Hepatocyte (in vitro differentiated cells): ENCODE results near the gene ABLIM1.

Experiments used
- CTCF ChIP-seq: fragments of 200-600 bp; sonication (generic); IDR thresholded peaks from 2 replicates; pipeline ENCODE4 v1.5.1; 2016; ENCODE audit warnings: antibody characterized with exemption, mild to moderate bottlenecking; ENCODE audit not compliant: poor library complexity
- EZH2 ChIP-seq: fragments of 200-600 bp; sonication (generic); IDR thresholded peaks from 2 replicates; pipeline ENCODE4 v1.6.1; 2016; ENCODE audit warnings: antibody characterized with exemption, mild to moderate bottlenecking, borderline replicate concordance

DNA sequence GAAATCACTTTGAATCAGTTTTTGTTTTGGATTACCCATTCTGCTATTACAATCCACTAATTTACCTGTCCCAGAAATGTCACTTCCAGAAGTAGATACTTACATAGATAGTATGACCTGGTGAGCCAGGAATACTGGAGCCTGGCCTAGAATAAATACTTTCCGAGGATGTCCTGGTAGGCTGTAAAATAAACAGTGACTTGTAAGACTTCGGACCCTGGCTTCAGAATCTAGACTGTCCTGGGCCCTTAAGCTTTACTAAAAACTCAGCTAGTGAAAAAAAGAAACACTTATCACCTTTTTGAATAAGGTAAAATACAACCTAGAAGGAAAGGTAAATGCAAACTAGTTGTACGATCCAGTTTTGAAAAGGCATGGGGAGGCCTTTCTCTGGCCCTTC is 184.3 kb downstream of the ABLIM1 start:
- no peak for TF ChIP-seq CTCF
- TF ChIP-seq EZH2 = no peak
